ENCODE data around the gene OR2AG1.

- peak; percentile 49 to 79 (median 62) for TF ChIP-seq CTCF (IDR thresholded peaks at IDR 0.05 in 8 of 11, conservative IDR thresholded peaks at IDR 0.05 in 3 of 11)
- TF ChIP-seq POLR2A (IDR thresholded peaks at IDR 0.05), result no peak
Observed at GRCh38 chr11:6757373-6757967, 25.4 kb upstream of the OR2AG1 start.
